ENCODE results near the gene THRB. TPM values are rescaled to one million over a fixed set of nuclear protein-coding genes. Genes with fewer than 3 reads are reported as not detected.

The THRB gene
- polyA plus RNA-seq, 1 of the 3 experiments (the other 2 are of a cell fraction), result 0.02 TPM

- Histone ChIP-seq H3K9me3 (no peaks in the 10 kb centered on the region), H3K4me1 (ENCODE audit: control insufficient read depth in 1 of 2, insufficient read depth in 2 of 2, low read depth in 1 of 2, low read length in 1 of 2) (peaks cover 0 to 2% of the 10 kb centered on the region in 2 experiments; a peak in 1 of 4 replicates), H3K9me2 (no peaks in the 10 kb centered on the region), H3F3A (replicated peaks; ENCODE audit: insufficient read depth) (no peaks in the 10 kb centered on the region), H2AFZ (ENCODE audit: low read depth) (no peak overlapping the region), H3K9ac (no peak overlapping the region), H3K4me2 (no peak overlapping the region), H3K27ac (ENCODE audit: low read depth in 2 of 2, low read length in 1 of 2) (no peak overlapping the region), H3K4me3 (ENCODE audit: low read depth in 2 of 2, low read length in 1 of 2) (no peak overlapping the region), H4K20me1 (ENCODE audit: insufficient read depth) (no peaks in the 10 kb centered on the region), H3K79me2 (ENCODE audit: insufficient read depth) (no peaks in the 10 kb centered on the region), H3K27me3 (ENCODE audit: insufficient read depth) (no peaks in the 10 kb centered on the region), H3K36me3 (replicated peaks in 1 of 2; ENCODE audit: control insufficient read depth in 1 of 2, insufficient read depth in 2 of 2, low read length in 1 of 2) (no peaks in the 10 kb centered on the region)
- no peak for DNase-seq
- POLR2A ChIA-PET, result no interaction called here
- WGBS (ENCODE audit: low lambda C conversion rate), result 42% methylated on average over 3 of the region's 4 CpGs
- TF ChIP-seq FOSL2 (IDR thresholded peaks at IDR 0.05; ENCODE audit: borderline replicate concordance, low read depth), result no peak
- CTCF ChIA-PET, result no interaction called here
Observed at GRCh38 chr3:24370352-24371090, 124.1 kb downstream of the THRB start.

- no peak overlapping the region for H3K4me2 ChIP-seq
- 77% methylated on average over 2 of the region's 2 CpGs for WGBS (ENCODE audit: low lambda C conversion rate)
- H3K27ac ChIP-seq (ENCODE audit: low read depth in 2 of 2, low read length in 1 of 2), result no peak overlapping the region
- no peak overlapping the region for H3K9ac ChIP-seq
- no peak for TF ChIP-seq ZBTB33 (IDR thresholded peaks at IDR 0.05; ENCODE audit: borderline replicate concordance, low read depth)
- TF ChIP-seq TCF12 (IDR thresholded peaks at IDR 0.05), result no peak
- no peak for TF ChIP-seq MEF2A (IDR thresholded peaks at IDR 0.05; ENCODE audit: borderline replicate concordance, low read depth)
- TF ChIP-seq USF2 (IDR thresholded peaks at IDR 0.05; ENCODE audit: borderline replicate concordance, low read depth, low read length), result no peak
- no peak for TF ChIP-seq FOXJ3 (CRISPR knock-in tag; IDR thresholded peaks at IDR 0.05)
- TF ChIP-seq ELF1 (IDR thresholded peaks at IDR 0.05), result no peak
- no peak for TF ChIP-seq GABPA (IDR thresholded peaks at IDR 0.05; ENCODE audit: low read depth)
- TF ChIP-seq CTCF (IDR thresholded peaks at IDR 0.05), result no peak
- TF ChIP-seq FOSL2 (IDR thresholded peaks at IDR 0.05; ENCODE audit: borderline replicate concordance, low read depth), result no peak
- TF ChIP-seq YY1 (IDR thresholded peaks at IDR 0.05; ENCODE audit: low read depth), result no peak
- TF ChIP-seq USF1 (IDR thresholded peaks at IDR 0.05; ENCODE audit: borderline replicate concordance, low read depth), result no peak
- TF ChIP-seq FOXM1 (IDR thresholded peaks at IDR 0.05; ENCODE audit: low read depth), result no peak
- TF ChIP-seq SMC3 (IDR thresholded peaks at IDR 0.05; ENCODE audit: low read depth, low read length), result no peak
- no peak for TF ChIP-seq PBX3 (IDR thresholded peaks at IDR 0.05)
- no peak for TF ChIP-seq SIN3A (IDR thresholded peaks at IDR 0.05; ENCODE audit: borderline replicate concordance, low read depth, low read length)
- TF ChIP-seq RXRA (IDR thresholded peaks at IDR 0.05; ENCODE audit: borderline replicate concordance, low read depth), result no peak
- TF ChIP-seq EP300 (IDR thresholded peaks at IDR 0.05; ENCODE audit: borderline replicate concordance in 1 of 2, low read depth in 1 of 2, low read length in 1 of 2), result no peak
- no peak for TF ChIP-seq TAF1 (IDR thresholded peaks at IDR 0.05; ENCODE audit: borderline replicate concordance, low read depth, low read length)
- no peak for TF ChIP-seq NRF1 (IDR thresholded peaks at IDR 0.05; ENCODE audit: low read depth, low read length)
- H3K36me3 ChIP-seq (replicated peaks in 1 of 2; ENCODE audit: control insufficient read depth in 1 of 2, insufficient read depth in 2 of 2, low read length in 1 of 2), result no peaks in the 10 kb centered on the region
- H3K79me2 ChIP-seq (ENCODE audit: insufficient read depth), result no peaks in the 10 kb centered on the region
- no peaks in the 10 kb centered on the region for H3K9me2 ChIP-seq
- ChIA-PET POLR2A (no interaction called here), CTCF (no interaction called here)
- DNase-seq, result no peak
- H3K9me3 ChIP-seq, result no peaks in the 10 kb centered on the region
- H3K27me3 ChIP-seq (ENCODE audit: insufficient read depth), result no peaks in the 10 kb centered on the region
- peaks cover 4% of the 10 kb centered on the region for H3F3A ChIP-seq (replicated peaks; ENCODE audit: insufficient read depth)
- H3K4me3 ChIP-seq (ENCODE audit: low read depth in 2 of 2, low read length in 1 of 2), result no peak overlapping the region
- H2AFZ ChIP-seq (ENCODE audit: low read depth), result no peak overlapping the region
- H3K4me1 ChIP-seq (ENCODE audit: control insufficient read depth in 1 of 2, insufficient read depth in 2 of 2, low read depth in 1 of 2, low read length in 1 of 2), result peaks cover 0 to 9% of the 10 kb centered on the region in 2 experiments; a peak in 2 of 4 replicates
- no peaks in the 10 kb centered on the region for H4K20me1 ChIP-seq (ENCODE audit: insufficient read depth)
Observed at GRCh38 chr3:24368605-24369004, 126.0 kb downstream of the THRB start.
